NCI-H146 treated with DMSO at 0.1 percent for 48 hours (cell line): Measurements from ENCODE around the gene NPTX1.

Experiments
- DNase-seq: peaks from one replicate; lab custom pipeline; 2025; ENCODE audit not compliant: unreplicated experiment; lab: John Stamatoyannopoulos, UW

The NPTX1 gene

DNA sequence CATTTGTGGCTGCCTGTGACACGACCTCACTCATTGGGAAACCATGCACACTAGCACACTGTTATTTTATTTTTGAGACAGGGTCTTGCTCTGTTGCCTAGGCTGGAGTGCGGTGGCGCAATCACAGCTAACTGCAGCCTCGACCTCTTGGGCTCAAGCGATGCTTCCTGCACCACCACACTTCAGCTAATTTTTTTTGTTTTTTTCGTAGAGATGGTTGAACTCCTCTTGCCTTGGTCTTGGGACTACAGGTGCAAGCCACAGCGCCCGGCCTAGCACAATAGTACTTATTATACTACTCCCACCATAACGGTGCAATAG lies 2.8 kb upstream of the NPTX1 start:
- DNase-seq: no peak

DNA sequence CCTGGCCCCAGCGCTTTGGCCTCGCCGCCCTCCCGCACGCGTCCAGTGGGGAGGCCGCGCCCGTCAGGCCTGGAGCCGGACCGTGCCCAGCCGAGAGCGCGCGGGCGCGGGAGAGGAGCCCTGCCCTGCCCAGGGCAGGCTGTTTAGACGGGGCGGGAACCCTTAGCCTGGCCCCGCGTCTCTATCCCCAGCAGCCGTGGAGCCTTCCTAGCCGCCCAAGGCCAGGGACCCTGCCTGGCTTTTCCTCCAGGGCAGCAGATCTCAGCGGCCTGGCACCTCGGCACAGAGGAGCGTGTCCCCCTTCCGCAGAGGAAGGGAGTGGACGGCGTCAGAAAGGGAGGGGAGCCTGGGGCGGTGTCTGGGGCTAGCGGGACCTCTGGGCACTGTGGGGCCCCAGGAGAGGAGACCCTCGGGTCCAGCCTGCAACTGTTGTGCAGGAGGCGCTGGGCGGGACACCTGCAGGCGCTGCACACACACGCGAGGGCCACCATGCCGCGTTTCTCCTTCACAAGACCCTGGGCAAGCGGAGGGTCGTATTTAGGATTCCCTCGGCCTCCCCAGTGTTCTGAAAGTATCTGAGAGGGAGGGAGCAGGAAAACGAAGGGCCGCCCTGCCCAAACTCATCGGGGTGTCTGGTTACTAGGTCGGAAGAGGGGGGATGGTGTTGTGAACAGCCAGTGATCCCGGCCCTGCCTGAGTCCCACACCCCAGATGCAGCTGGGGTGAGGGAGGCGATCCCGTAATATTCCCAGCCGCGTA lies 2.3 kb upstream of the NPTX1 start:
- DNase-seq: no peak

DNA sequence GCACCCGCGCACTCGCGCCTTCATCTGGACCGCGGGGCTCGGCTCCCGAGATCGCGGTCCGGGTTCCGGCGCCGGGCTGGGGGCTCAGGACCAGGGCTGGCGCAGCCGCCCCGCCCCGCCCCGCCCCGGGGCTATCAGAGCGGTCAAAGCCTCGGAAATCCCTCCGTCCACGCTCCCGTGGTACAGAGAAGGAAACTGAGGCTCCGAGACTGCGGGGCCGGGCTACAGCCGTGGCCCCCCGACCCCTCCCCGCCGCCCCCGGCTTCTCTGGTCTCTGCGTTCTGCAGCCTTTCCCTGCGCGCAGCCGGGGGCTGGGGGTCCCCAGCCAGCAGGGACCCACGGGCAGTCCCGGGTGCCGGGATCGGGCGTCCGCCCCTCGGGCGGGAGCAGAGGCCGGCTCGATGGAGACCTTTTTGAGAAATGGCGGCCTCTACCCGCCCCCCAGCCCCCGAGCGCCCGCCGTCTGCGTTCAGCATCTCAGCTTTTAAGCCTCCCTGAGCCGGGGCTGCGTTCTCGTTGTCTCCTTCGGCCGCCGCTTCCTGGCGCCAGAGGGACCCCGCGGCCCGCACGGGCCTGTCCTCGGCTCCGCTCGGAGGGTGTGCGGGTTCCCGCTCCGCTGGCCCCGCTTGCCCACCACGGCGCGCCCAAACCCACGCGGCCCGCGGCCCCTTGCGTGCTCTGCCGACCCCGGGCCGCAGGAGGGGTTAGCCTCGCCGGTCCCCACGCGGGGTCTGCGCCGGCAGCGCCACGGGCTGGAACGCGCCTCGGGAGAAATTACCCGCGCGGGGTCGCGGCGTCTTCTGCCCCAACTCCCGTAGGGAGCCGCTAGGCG lies 1.5 kb upstream of the NPTX1 start:
- peak; percentile 32 for DNase-seq

DNA sequence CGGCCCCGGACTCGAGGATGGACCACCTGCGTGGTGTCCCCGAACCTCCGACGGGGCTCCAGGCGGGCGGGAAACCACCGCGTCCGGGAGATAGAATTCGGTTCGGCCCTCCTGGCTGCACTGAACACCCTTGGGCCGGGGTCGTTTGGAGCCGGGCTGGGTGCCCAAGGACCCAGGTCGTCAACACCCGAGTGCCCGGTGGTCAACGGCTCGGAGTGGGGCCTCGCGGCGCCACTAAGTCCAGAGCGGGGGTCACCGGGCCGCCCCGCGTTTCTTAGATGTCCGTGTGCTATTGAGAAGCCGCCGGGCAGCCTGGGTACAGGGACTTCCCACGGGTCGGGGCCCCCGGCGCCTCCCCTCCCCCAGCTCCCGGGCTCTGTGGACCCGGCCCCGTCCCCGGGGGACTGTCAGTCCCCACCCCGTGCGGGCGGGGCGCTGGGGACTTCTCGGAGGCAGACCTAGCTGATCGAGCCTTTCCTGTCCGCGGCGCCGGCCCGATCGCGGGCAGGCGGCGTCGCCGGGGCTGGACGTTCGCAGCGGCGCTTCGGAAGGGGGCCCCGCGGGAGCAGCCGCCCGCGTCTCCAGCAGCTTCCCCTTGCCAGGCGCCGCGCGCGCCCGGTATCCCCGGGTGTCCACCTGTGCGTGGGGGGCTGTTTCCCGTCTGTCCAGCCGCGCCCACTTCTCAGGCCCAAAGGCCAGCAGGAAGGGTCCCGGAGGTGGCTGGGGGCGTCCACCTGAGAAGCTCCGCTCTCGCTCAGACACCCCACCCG lies 655 bp upstream of the NPTX1 start:
- no peak for DNase-seq

DNA sequence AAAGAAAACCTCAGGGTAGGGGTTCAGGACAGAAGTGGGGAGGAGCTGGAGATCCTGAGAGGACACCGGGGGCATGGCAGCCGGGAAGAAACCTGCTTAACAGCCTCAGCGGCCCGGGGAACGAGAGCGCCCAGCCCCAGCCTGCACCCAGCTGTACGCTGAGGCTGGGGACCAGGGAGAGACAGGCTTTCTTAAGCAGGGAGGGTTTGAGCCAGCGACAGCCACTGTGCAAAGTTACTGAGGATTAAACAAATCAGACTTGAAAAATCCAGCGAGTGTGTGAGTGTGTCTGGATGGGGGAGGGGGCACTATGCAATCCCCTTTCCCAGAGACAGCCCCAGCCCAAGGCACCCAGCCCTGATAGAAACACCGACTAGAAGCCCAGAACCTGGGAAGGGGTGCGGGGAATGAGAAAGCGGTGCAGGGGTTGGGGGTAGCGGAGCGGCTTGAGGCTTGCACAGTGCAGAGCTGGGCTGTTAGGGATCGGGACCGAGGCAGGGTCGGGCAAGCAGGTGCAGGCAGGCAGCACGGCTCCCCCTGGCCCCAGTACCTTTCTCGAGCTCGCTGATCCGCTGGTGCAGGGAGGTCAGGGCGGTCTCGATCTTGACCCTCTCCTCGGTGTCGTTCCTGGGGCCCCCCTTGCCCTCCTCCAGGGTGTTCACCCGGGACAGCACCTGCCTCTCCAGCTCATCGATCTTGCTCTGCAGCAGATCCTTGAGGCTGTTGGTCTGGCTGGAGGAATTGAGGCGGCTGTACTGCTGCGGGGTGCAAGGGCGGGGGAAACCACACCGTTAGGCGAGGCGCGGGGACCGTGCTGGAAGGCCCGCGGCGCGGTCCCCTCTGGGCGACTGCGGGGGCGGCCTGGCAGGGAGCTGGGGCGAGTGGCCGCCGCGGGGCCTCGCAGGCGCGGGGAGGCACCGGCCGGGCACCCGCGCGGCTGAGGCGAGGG lies 1.2 kb downstream of the NPTX1 start:
- DNase-seq: no peak

DNA sequence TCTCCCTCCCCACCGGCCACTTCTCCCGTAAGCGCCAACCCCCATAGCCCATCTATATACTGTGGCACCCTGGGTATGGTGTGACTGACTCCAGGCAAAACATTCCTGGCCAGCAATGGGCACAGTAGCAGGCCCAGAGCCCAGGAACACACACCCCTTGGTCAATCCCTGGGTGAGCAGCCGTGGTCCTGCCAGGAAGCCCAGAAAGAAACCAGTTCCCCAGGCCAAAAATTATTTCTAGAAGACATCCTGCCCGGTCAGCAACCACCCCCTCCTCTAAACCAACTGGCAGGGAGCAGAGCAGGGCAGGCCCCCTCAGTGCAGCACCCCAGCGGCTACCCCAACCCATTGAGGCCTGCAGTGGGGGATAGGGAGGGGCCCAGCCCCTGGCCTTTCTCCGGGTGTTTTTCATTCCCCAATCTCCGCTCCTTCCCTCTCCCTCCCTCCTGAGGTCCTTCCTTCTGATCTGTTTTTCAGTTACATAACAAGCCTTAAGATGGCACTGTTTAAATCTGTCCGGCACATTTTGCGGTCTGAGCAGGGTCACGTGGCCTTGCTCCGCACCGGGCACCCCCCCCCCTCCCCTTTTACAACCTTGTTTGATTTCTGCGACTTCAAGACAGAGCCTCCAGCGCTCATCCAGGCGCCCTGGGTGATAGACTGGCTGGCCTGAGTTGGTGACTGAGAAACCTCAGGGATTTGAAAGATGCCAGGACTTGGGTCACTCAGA lies 2.0 kb downstream of the NPTX1 start:
- DNase-seq: no peak

DNA sequence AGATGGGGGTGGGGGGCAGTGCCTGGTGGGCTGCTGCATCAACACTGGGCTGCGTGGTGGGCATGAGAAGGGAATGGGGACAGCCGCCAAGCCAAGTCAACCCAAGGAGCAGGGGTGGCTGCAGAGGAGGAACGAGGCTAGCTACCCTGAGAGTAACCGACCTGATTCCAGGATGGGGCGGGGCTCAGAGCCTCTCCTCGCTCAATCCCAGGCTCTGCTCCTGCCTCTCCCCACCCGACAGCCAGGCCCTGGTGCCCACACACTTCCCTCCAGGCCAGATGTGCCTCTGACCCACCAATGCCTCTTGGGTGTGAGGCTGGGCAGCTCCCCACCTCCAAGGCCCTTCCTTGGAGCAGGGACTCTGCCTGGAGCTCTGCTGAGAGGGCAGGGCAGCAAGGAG lies 2.7 kb downstream of the NPTX1 start:
- no peak for DNase-seq

DNA sequence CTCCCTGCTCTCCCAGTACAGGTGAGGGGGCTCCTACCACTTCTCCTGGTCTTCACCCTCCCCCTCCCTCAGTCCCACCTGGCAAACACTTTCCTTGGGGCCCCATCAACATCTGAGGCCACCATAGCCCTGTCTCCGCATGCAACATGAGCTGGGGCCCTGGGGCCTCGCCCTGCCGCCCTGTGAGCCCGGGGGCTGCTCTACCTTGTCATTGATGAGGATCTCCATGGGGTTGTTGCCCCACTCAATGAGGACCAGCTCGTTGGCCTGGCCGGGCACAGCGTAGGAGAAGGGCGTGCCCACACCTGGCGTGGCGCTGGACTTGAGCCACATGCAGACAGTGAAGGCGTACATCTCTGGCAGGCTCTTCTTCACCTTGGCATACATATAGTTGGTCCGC lies 3.4 kb downstream of the NPTX1 start:
- DNase-seq: no peak

DNA sequence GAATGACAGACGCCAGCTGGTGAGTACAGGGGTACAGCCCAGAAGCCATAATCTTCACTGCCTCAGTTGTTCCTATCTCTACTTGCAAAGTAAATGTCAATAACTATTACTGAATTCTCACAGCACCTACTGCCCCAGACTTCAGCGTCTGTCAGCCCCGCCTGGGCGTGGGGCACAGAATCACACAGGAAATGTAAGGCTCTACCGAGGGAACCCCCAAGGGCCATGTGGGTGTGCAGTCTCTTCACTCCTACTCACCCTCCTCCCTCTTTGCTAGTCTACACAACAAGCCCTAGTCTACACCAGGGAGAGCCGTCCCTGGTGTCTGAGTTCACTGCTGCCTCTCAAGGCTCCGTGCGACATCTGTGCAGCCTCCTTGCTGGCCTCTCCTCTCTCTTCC lies 4.5 kb downstream of the NPTX1 start:
- DNase-seq: no peak

DNA sequence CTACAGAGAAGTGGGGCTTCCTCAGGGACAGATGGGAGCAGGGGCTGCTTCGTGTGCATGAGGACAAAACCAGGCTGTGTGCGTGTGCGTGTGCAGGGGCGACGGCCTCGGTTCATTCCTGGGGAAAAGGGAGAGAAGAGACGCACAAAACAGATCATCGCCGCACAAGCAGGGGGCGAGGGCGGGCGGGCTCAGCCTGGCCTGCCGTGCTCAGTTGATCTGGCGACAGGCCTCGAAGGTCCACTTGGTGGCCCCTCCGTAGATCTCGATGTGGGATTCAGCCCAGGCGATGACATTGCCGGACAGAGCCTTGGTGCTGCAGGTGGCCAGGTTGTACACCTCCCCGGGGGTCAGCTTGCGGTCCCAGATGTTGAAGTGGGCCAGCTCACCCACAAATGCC lies 5.8 kb downstream of the NPTX1 start:
- DNase-seq: no peak

DNA sequence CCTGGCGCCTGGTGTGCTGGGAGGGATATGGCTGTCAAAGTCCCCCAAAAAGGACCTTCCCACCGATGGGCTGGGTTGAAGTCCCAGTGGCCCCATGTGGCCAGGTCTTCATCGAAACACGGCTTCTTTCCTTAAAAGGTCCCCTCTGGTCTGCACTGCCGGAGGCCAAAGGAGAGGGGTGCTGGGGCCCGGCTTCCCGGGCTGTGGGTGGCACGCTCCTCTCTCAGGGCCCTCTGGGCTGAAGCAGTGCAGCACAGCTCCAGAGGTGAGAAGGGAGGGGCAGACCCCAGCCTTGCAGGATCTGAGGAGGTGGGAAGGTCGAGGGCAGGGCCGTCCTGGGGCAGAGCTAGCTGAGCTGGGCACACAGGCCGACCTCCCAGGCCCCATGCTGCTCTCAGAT lies 6.7 kb downstream of the NPTX1 start:
- no peak for DNase-seq

DNA sequence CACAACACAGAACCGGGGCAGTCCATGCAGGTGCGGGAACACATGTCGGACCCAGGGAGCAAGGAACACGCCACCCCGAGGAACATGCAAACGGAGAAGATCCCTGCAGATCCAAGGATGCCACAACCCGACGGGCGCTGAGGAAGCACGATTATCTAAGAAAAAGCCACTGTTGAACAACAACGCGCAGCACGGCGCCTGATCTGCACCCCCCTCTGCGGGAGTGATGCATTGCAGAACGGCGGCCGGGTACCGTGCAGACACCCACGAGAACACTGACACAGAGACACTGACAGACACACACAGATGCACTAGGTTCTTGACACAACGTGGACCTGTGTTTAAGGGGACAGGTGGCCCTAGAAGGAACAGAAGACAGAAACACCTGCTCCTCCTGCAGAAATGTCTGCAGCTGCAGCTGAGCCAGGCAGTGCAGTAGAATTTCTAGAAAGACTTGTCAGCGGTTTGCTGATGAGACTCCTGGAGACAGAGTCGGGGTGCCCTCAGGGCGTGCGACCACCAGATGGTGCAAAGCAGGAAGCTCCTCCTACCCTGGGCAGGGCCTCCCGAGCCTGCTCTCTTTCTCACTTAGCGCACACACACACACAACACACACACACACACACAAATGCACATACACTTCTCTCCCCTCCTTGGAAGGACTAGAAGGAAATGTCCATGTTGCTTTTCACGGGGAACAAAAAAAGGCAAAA lies 7.5 kb downstream of the NPTX1 start:
- no peak for DNase-seq

DNA sequence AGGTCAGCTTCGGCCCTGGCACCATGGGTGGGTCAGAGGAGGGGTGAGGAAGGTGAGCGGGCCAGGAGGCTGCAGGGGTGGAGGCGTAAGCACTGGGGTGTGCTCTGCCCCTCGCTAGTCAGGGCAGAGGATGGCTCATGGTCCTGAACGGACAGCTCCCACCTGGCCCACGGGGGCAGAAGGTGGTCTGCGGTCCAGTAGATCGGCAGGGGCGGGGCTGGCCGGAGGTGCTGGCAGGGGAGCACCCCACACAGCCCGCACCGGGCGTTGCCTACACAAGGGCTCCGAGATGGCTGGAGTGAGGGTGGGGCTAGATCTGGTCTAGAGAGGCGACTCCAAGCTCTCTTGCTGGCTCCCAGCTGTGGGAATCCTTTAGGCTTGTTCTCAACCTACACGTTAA lies 8.2 kb downstream of the NPTX1 start:
- DNase-seq: no peak

DNA sequence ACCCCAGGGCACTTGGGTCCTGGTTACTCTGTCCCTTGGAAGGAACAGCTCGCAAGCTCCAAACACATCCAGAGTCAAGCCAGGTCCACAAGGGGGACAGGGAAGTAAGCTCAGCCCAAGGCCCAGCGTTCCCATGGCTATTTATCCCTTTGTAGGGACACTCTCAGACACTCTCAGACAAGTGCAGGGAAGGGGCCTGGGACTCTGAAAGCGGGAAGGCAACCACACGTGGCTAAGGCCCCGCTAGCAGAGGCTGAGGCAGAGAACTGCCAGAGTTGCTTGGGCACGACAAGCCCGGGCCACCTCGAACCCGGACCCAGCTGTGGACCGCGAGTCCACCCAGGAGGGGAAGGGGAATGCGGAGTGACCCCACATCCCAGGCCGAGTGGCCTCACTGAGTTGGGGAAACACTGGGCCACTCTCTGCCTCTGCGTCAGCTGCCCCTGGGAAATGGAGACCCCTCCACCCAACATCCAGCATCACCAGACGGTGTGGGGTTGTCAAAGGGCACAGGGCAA lies 10.2 kb downstream of the NPTX1 start:
- DNase-seq: no peak

DNA sequence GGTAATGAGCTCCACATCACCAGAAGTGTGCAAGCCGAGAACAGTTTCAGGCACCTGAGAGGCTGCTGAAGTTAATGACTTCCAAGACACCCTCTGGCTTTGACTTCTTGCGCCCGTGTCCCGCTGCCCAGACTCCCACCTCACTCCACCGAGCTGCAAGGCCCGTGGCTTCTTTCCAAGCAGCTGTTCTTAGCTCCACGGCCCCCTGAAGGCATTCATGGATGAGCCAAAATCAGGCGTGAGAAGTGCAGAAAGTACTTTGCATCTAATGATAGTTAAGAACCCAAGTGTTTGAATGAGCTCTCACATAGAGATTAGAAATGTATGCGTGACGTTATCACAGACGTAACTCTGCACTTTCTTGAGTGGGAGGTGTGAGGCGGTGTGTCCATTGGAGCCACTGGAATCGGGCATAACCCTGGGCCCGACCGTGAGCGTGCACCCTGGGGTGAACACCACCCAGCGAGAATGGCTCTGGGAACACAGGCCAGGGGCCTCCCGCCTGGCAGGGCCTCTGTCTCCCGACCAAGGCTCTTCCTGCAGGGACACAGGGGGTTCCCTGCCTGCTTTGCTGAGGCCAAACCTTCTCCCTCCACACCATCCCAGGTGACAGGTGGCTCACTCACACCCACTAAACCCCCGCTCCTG lies 11.0 kb downstream of the NPTX1 start:
- no peak for DNase-seq

DNA sequence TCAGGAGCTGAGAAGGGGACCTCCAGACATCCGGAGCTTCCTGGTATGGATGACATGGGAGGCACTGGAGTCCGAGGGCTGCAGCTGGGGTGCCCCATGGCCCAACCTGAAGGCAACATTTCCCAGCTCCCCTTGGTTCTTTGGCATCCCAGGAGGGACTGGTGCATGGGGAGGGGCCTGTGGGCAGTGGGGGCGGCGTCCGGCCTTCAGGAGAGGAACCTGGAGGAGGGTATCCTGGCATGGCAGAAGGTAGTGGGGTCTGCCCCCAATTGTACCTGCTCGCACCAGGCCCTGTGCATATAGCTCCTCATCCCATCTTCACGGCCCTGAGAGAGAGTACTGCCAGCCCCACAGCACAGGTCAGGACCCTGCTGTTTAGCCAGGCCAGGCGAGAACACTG lies 11.9 kb downstream of the NPTX1 start:
- no peak for DNase-seq

DNA sequence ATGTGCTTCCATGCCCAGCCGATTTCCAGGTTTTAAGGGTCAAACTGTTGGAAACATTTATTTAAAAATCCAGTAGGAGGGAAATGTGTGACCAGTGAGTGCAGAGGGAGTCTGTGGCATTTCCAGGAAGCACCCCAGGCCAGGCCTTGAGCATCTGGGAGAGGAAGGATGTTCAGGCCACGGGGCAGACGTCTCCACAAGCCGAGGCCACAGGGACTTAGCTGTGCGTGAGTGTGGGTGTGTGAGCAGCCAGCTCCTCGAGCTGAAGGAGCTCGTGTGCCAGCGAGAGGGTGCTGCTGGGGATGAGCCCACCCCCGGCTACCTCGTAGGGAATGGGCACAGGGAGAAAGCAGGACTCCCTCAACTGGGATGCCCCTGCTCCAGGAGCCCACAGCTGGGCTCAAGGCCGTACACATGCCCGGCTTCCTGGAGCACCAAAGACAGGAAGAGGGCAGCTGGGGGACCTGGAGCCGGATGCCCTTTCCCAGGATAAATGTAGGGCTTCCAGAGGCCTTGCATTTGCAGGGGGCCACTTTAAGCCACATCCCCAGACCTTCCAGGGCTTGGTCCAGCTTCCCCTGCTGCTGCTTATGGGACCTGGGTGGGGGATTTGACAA lies 12.5 kb downstream of the NPTX1 start:
- no peak for DNase-seq

DNA sequence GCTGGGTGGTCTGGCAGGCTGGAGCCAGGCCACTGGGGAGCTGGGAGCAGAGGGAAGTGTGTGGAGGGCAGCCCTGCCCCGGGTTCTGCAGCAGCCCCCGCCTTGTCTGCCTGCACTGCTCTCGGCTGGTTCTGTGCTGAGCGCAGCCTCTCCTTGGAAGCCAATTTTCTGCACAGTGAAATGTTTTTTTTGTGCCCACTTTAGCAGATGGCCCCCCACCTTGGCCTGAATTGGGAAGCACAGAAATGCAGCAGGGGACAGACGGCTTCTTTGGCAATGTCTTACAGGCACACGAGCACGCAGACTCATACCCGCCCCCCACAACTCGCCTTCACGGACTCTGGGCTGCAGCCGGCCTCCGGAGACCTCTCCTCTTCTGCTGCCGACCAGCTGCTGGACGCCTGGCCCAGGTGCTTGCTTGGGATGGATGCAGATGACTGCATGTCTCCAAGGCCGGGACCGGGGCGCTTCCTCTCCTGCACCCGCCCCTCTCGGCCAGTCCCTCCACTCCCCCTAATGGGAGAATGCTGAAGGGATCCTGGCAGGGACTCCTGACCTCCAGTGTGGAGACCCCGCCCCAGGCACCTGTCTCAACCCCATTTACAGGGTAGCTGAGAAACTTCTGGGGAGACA lies 14.8 kb downstream of the NPTX1 start:
- no peak for DNase-seq
